Neural cell (in vitro differentiated cells): ENCODE results near the gene LPAR5.
"Not testable (repeated sequence)": the region's sequence is repeated elsewhere in the genome, so short reads cannot be mapped to it uniquely, and the experiment has no call there.

Source experiments
- EP300 ChIP-seq: fragments of 450-650 bp; conservative IDR thresholded peaks from 2 replicates; pipeline ENCODE4 v1.6.1; 2014; ENCODE audit warnings: antibody characterized with exemption, mild to moderate bottlenecking, moderate library complexity; ENCODE audit not compliant: poor library complexity, severe bottlenecking
- EZH2 ChIP-seq: fragments of 200-600, 300-800 bp; shearing (Covaris generic), sonication (generic); IDR thresholded peaks from 2 replicates; pipeline ENCODE4 v1.6.1; 2014; ENCODE audit warnings: antibody characterized with exemption, low read length, borderline replicate concordance, mild to moderate bottlenecking; ENCODE audit not compliant: insufficient read depth, poor library complexity, severe bottlenecking
- POLR2AphosphoS5 ChIP-seq: IDR thresholded peaks from 2 replicates; pipeline ENCODE4 v1.6.1; 2012
- RAD21 ChIP-seq: fragments of 450-650 bp; conservative IDR thresholded peaks from 2 replicates; pipeline ENCODE4 v1.6.1; 2014; ENCODE audit warnings: antibody characterized with exemption, mild to moderate bottlenecking, moderate library complexity
- SMC3 ChIP-seq: fragments of 450-650 bp; conservative IDR thresholded peaks from 2 replicates; pipeline ENCODE4 v1.6.1; 2014; ENCODE audit warnings: antibody characterized with exemption, mild to moderate bottlenecking, moderate library complexity; ENCODE audit not compliant: poor library complexity
- TAF1 ChIP-seq: IDR thresholded peaks from 2 replicates; pipeline ENCODE4 v1.6.1; 2012; ENCODE audit warnings: low read depth
- TF ChIP-seq, protein P1 (sequence below): fragments of 450-650 bp; IDR thresholded peaks from 2 replicates; pipeline ENCODE4 v1.5.1; 2014; ENCODE audit warnings: antibody characterized with exemption, mild to moderate bottlenecking, moderate library complexity; ENCODE audit not compliant: poor library complexity, severe bottlenecking

DNA sequence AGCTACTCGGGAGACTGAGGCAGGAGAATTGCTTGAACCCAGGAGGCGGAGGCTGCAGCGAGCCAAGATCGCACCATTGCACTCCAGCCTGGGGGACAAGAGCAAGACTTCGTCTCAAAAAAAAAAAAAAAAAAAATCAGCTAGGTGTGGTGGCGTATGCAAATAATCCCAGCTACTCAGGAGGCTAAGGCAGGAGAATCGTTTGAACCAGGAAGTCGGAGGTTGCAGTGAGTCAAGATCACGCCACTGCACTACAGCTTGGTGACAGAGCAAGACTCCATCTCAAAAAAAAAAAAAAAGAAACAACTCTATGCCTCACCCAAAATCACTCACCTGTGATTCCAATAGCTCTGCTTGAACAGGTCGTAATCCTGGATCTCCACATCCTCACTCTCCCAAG, 40.1 kb downstream of the LPAR5 start:
- not testable (repeated sequence) for TF ChIP-seq TAF1, EP300, SMC3, EZH2, RAD21, POLR2AphosphoS5
- TF ChIP-seq, protein P1, sequence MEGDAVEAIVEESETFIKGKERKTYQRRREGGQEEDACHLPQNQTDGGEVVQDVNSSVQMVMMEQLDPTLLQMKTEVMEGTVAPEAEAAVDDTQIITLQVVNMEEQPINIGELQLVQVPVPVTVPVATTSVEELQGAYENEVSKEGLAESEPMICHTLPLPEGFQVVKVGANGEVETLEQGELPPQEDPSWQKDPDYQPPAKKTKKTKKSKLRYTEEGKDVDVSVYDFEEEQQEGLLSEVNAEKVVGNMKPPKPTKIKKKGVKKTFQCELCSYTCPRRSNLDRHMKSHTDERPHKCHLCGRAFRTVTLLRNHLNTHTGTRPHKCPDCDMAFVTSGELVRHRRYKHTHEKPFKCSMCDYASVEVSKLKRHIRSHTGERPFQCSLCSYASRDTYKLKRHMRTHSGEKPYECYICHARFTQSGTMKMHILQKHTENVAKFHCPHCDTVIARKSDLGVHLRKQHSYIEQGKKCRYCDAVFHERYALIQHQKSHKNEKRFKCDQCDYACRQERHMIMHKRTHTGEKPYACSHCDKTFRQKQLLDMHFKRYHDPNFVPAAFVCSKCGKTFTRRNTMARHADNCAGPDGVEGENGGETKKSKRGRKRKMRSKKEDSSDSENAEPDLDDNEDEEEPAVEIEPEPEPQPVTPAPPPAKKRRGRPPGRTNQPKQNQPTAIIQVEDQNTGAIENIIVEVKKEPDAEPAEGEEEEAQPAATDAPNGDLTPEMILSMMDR: not testable (repeated sequence)
